Pancreas (tissue), 10 donors: Measurements from ENCODE around the gene PRPF8. TPM values are rescaled to one million over a fixed set of nuclear protein-coding genes. Genes with fewer than 3 reads are reported as not detected.

Source experiments
- ATAC-seq, 4 donors: fragments of 200-7000 bp; cut with Tn5 transposase; one replicate each; pipeline versions ENCODE4 v1.8.0 to v1.9.1; 2020; ENCODE audit warnings: mild to moderate bottlenecking in 4 of 4, moderate library complexity in 4 of 4
- DNase-seq, 6 donors: peaks; one replicate each; pipeline ENCODE4 v3.0.0-alpha.2; 2020
- FAIRE-seq: peaks from 2 replicates; lab custom pipeline; 2012; peaks lifted over from hg19 to GRCh38; lab: Jason Lieb, UNC
- H3K27ac ChIP-seq, 4 donors: fragments of 200-600 bp; sonication (generic); 1 replicate in 3 of 4; 2 replicates in 1 of 4; pipeline versions ENCODE4 v1.5.0 to v1.8.0; 2020
- H3K27me3 ChIP-seq, 4 donors: fragments of 200-600 bp; one replicate each; pipeline ENCODE4 v1.8.0; 2021
- H3K36me3 ChIP-seq, 3 donors: fragments of 200-600 bp; sonication (generic) in 1 of 3; one replicate each; pipeline versions ENCODE4 v1.5.0 to v1.8.0; 2020 to 2021
- H3K4me1 ChIP-seq, 3 donors: fragments of 200-600 bp; one replicate each; pipeline ENCODE4 v1.8.0; 2021
- H3K4me3 ChIP-seq, 4 donors: fragments of 200-600 bp; sonication (generic) in 2 of 4; one replicate each; pipeline versions ENCODE4 v1.5.0 to v1.8.0; 2020 to 2021
- H3K9me3 ChIP-seq, 4 donors: fragments of 200-600 bp; one replicate each; pipeline ENCODE4 v1.8.0; 2021
- WGBS, 2 donors: extraction: QIAGEN DNeasy Blood & Tissue Kit; methylation state at CpG; one replicate each; pipeline ENCODE4 v1.1.7; 2013; 5-methylcytosine and 5-hydroxymethylcytosine counted together
- intact Hi-C, 3 donors: fragments of 100-400 bp; cut with DNase I; formaldehyde crosslinking; loops; one replicate each; pipeline versions ENCODE4 v1.11.1 to v1.14.2; 2022
- polyA plus RNA-seq, 2 donors: library from polyadenylated mRNA; stranded (reverse); fragments of 200-250 nt; gene quantifications; one replicate each; pipeline ENCODE4 v1.2.3, GENCODE V29; 2013
- total RNA-seq, 6 donors: library from RNA; stranded (reverse); fragmentation: NEBNext Ultra II Directional in 4 of 6; extraction: Animal tissue kit (Norgen Biotek cat#: 25700) in 4 of 6; gene quantifications; one replicate each; pipeline versions ENCODE4 v1.2.1 to v1.2.4, GENCODE V29; 2021 to 2023
- TF ChIP-seq, protein P1 (sequence below), 4 donors: fragments of 200-600 bp; sonication (generic) in 3 of 4; IDR thresholded peaks; one replicate each; pipeline versions ENCODE4 v1.5.0 to v1.8.0; 2021; ENCODE audit warnings: antibody characterized with exemption in 4 of 4
- donor health status: healthy with polysubstance abuse.
- donor health status: DM: no; HTN: no; CAD: no; lungs with moderate emphysema.
- donor health status: DM: no; HTN: no; CAD: no.
- donor health status: control.
- donor health status: control.
- donor health status: Bipolar disorder and iron deficiency.
- donor health status: DM: yes; HTN: yes; CAD: no.
- donor health status: DM: no; HTN: no; CAD: no.
- donor health status: DM: no; HTN: no; CAD: no.
- donor health status: DM: yes; HTN: yes; CAD: no.

PRPF8 gene
- total and polyA plus RNA-seq, 8 donors = 78.9 to 129 (median 97.7) TPM

DNA sequence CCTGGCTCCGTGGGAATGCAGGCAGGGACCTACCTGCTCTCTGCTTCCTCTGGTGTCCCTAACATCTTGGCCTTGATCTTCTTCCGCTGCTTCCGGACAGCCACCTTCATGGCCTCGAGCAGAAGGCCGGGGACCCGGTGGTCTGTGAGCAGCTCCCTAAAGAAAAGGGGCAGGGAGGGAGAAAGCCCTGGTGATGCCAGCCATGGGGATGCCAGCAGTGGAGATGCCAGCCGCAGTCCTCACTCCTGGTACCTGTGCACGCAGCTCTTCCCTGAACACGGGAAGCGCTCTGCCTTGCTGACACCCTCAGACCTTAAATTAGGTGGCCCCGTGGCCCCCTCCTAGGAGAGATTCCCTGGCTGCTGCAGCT lies 36.9 kb downstream of the PRPF8 start:
- no peak for ATAC-seq
- no peaks in the 10 kb centered on the region for H3K27me3 ChIP-seq
- peaks cover 10 to 25% (median 22%) of the 10 kb centered on the region in 3 donors for H3K36me3 ChIP-seq
- DNase-seq = peak in 1 of 6 donors; percentile 78
- H3K9me3 ChIP-seq = no peaks in the 10 kb centered on the region
- TF ChIP-seq, protein P1, sequence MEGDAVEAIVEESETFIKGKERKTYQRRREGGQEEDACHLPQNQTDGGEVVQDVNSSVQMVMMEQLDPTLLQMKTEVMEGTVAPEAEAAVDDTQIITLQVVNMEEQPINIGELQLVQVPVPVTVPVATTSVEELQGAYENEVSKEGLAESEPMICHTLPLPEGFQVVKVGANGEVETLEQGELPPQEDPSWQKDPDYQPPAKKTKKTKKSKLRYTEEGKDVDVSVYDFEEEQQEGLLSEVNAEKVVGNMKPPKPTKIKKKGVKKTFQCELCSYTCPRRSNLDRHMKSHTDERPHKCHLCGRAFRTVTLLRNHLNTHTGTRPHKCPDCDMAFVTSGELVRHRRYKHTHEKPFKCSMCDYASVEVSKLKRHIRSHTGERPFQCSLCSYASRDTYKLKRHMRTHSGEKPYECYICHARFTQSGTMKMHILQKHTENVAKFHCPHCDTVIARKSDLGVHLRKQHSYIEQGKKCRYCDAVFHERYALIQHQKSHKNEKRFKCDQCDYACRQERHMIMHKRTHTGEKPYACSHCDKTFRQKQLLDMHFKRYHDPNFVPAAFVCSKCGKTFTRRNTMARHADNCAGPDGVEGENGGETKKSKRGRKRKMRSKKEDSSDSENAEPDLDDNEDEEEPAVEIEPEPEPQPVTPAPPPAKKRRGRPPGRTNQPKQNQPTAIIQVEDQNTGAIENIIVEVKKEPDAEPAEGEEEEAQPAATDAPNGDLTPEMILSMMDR (IDR thresholded peaks at IDR 0.05) = no peak
- 67 to 72% methylated on average over 11 of the region's 11 CpGs for WGBS, 2 donors
- intact Hi-C loops = no loop called here
- H3K27ac ChIP-seq = no peak overlapping the region
- FAIRE-seq = no peak
- H3K4me3 ChIP-seq = peak overlapping the region in 2 of 4 donors; percentile 77 to 85
- H3K4me1 ChIP-seq = peaks cover 25 to 30% (median 30%) of the 10 kb centered on the region in 3 donors

DNA sequence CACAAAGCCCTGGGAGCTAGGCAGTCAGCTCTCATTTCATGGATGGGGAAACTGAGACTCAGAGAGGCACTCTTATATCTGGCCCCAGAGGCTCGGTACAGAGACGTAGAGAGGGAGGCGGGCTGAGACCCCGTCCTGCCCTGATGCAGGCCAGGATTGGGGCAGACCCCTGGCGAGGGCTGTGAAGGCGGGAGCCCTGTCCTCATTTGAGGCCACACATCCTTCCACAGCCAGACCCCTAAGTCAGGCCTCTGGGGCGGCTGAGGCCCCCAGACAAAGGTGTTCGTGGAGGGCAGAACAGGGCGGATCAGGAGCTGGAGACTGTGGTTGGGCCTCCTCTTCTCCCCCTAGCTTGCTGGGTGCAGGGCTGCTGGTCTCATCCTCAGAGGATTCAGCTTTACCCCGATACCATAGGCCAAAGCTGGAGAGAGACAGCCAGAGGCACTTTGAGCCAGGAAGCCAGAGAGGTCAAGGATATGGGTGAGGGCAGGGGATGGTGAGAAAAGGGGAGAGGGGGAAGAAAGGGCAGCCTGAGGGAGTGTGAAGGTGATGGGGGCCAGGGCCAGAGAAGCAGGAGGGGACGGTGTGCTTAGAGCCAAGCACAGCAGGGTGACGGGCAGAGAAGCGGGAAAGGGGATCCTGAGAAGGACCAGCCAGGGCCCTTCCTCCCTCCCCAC lies 38.3 kb downstream of the PRPF8 start:
- H3K36me3 ChIP-seq = peaks cover 2 to 10% (median 8%) of the 10 kb centered on the region in 3 donors
- H3K27me3 ChIP-seq = no peaks in the 10 kb centered on the region
- DNase-seq (peak in 1 of 6 donors; percentile 65), FAIRE-seq (no peak), ATAC-seq (no peak)
- peaks cover 25 to 30% (median 30%) of the 10 kb centered on the region in 3 donors for H3K4me1 ChIP-seq
- WGBS, 2 donors = 89 to 90% methylated on average over 13 of the region's 13 CpGs
- TF ChIP-seq, protein P1 (IDR thresholded peaks at IDR 0.05) = no peak
- no peak overlapping the region for H3K4me3 ChIP-seq
- H3K9me3 ChIP-seq = no peaks in the 10 kb centered on the region
- H3K27ac ChIP-seq = no peak overlapping the region
- intact Hi-C loops = no loop called here

DNA sequence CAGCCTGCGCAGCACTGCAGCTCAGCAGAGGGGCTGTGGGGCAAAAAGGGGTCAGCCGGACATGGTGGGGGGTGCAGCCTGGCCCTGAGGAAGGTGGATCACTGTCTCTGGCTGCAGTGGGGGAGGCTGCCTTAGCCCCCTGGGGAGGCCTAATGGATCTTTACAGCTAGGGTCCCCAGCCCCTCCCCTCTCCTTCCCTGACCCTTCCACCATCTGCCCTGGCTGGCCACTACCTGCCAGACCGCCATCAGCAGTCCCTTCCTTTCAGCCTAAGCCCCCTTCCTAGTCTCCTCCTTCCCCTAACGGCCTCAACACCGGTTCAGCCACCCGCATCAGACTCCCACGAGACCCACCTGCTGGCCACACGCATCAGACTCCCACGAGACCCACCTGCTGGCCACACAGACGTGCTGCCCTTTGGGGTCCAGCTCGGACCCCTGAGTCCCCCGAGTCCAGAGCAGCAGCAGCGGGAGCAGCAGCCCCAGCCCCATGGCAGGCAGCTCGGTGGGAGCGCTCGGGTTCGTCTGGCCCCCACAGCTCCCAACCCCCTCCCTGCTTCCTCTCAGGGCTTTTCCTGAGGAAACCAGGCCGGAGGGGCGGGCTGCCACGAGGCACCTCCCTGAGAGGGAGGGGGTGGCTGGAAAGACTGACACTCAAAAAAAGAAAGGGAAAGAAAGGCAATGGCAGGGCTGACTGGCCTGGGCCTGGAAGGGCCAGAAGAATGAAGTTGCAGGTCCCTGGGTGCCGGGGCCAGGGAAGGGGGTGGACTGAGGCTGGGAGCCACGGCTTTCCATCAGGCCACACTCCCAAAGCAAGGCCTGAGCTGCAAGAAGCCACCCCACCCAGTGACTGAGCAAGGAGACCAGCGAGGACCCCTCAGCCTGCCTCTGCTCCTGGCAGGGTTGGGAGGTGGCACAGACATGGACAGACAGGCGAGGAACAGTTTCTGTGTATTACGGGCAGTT lies 39.2 kb downstream of the PRPF8 start, which contains the start of gene SCARF1:
SCARF1 (minus strand) TSS at position 526 of the 965 bp plus-strand sequence; CDS start at position 491, 35 bp downstream.
- no peaks in the 10 kb centered on the region for H3K27me3 ChIP-seq
- intact Hi-C loops = no loop called here
- H3K4me1 ChIP-seq = peaks cover 20 to 23% (median 22%) of the 10 kb centered on the region in 3 donors
- FAIRE-seq (no peak), DNase-seq (peak in 4 of 6 donors; percentile 19 to 80 (median 49)), ATAC-seq (no peak)
- 83 to 88% methylated on average over 23 to 25 of the region's 25 CpGs for WGBS, 2 donors
- no peaks in the 10 kb centered on the region for H3K9me3 ChIP-seq
- H3K27ac ChIP-seq = peak within 1 kb of the TSS in 1 of 4 donors; percentile 33
- H3K36me3 ChIP-seq = peaks cover 0 to 2% (median 0%) of the 10 kb centered on the region in 3 donors
- H3K4me3 ChIP-seq = peak within 1 kb of the TSS in 1 of 4 donors; percentile 25
- TF ChIP-seq, protein P1 (IDR thresholded peaks at IDR 0.05) = no peak

DNA sequence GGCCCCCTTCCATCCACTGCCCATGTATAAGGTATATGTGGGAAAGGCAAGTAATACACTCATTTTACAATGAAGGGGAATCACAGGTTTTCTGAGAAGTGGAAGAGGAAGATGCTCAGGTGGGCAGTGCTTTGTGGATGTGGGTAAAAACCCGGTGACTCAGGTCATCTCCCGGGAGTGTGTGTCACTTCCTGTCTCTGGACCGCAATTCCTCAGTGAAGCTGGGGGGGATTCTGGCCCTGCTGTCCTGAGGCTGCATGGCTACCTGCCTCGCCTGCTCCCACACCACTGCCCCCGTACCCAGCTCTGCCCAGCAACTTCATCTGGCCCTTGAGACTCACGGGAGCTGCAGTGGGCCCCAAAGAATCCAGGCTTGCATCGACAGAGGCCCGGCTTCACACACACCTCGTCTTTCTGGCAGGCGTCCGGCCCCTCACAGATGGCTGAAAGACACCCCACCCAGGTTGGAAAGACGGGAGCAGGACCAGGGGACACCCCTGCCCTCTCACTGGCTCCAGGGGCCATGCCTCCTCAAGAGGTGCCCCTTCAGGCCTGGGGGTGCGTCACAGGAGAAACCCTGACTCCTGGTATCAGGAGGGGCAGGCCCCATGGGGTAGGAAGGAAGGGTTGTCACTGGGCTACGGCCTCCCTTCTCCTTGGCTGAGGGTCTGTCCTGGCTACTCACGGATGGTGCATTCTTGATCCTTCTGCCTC lies 40.0 kb downstream of the PRPF8 start:
- no peaks in the 10 kb centered on the region for H3K36me3 ChIP-seq
- H3K27me3 ChIP-seq = no peaks in the 10 kb centered on the region
- no peak for ATAC-seq
- H3K4me1 ChIP-seq = peaks cover 15 to 23% (median 17%) of the 10 kb centered on the region in 3 donors
- FAIRE-seq = no peak
- peak overlapping the region in 1 of 4 donors; percentile 33 for H3K27ac ChIP-seq
- TF ChIP-seq, protein P1 (IDR thresholded peaks at IDR 0.05) = no peak
- DNase-seq = peak in 5 of 6 donors; percentile 21 to 74 (median 37)
- WGBS, 2 donors = 82 to 85% methylated on average over 15 of the region's 15 CpGs
- H3K9me3 ChIP-seq = no peaks in the 10 kb centered on the region
- H3K4me3 ChIP-seq = peak overlapping the region in 2 of 4 donors; percentile 25 to 54
- intact Hi-C loops = no loop called here
